Ramos (cell line): Measurements from ENCODE around the gene OR3A3.
"Not testable (repeated sequence)": the region's sequence is repeated elsewhere in the genome, so short reads cannot be mapped to it uniquely, and the experiment has no call there.

Experiments used
- in situ Hi-C: fragments of 300-500 bp; cut with MboI; formaldehyde crosslinking; loops from one replicate; pipeline ENCODE4 v1.14.3; 2022; ENCODE audit warnings: low sequenced_read_pairs; ENCODE audit not compliant: unreplicated experiment

Gene OR3A3

GRCh38 chr17:3411070-3411469 is at the start of gene OR3A3:
Gene OR3A3, plus strand, starts transcription at chr17:3411370.
- in situ Hi-C loops, result no loop called here

- in situ Hi-C loops, result not testable (repeated sequence)
Observed at GRCh38 chr17:3371167-3371566, 40.0 kb upstream of the OR3A3 start.

- in situ Hi-C loops, result no loop called here
Observed at GRCh38 chr17:3378321-3378720, 32.8 kb upstream of the OR3A3 start.

GRCh38 chr17:3381957-3382356 is 29.2 kb upstream of the OR3A3 start:
- in situ Hi-C loops, result no loop called here

GRCh38 chr17:3385869-3386816 is 25.0 kb upstream of the OR3A3 start, which contains the start of gene OR3A2:
Gene OR3A2, minus strand, starts transcription at chr17:3386308.
- in situ Hi-C loops, result no loop called here

GRCh38 chr17:3389791-3390190 is 21.4 kb upstream of the OR3A3 start:
- in situ Hi-C loops, result no loop called here

GRCh38 chr17:3397801-3398200 is 13.4 kb upstream of the OR3A3 start:
- in situ Hi-C loops, result not testable (repeated sequence)

- in situ Hi-C loops, result no loop called here
Observed at GRCh38 chr17:3398310-3398709, 12.9 kb upstream of the OR3A3 start, which contains the start of gene OR1E1. Gene OR1E1, minus strand, starts transcription at chr17:3398410. Its CDS starts 0 bp downstream, at chr17:3398410.

GRCh38 chr17:3400055-3400454 is 11.1 kb upstream of the OR3A3 start:
- in situ Hi-C loops, result no loop called here

GRCh38 chr17:3401786-3402185 is 9.4 kb upstream of the OR3A3 start:
- in situ Hi-C loops, result no loop called here

- in situ Hi-C loops, result not testable (repeated sequence)
Observed at GRCh38 chr17:3403856-3404255, 7.3 kb upstream of the OR3A3 start.

GRCh38 chr17:3412216-3412615 is 1.0 kb downstream of the OR3A3 start:
- in situ Hi-C loops, result not testable (repeated sequence)

GRCh38 chr17:3415610-3416009 is 4.4 kb downstream of the OR3A3 start:
- in situ Hi-C loops, result no loop called here

- in situ Hi-C loops, result no loop called here
Observed at GRCh38 chr17:3418222-3418621, 7.1 kb downstream of the OR3A3 start.

GRCh38 chr17:3433215-3433614 is 22.0 kb downstream of the OR3A3 start:
- in situ Hi-C loops, result not testable (repeated sequence)

- in situ Hi-C loops, result no loop called here
Observed at GRCh38 chr17:3433741-3434140, 22.6 kb downstream of the OR3A3 start, which contains the start of gene OR1E2. Gene OR1E2, minus strand, starts transcription at chr17:3433841. Its CDS starts 0 bp downstream, at chr17:3433841.

GRCh38 chr17:3438368-3438767 is 27.2 kb downstream of the OR3A3 start:
- in situ Hi-C loops, result no loop called here

GRCh38 chr17:3440451-3440850 is 29.3 kb downstream of the OR3A3 start:
- in situ Hi-C loops, result no loop called here

GRCh38 chr17:3447625-3448024 is 36.5 kb downstream of the OR3A3 start:
- in situ Hi-C loops, result no loop called here

- in situ Hi-C loops, result no loop called here
Observed at GRCh38 chr17:3448059-3448665, 37.0 kb downstream of the OR3A3 start.

- in situ Hi-C loops, result not testable (repeated sequence)
Observed at GRCh38 chr17:3466355-3466754, 55.2 kb downstream of the OR3A3 start.
